NT2/D1 (cell line): Measurements from ENCODE around the gene AGMAT.

Experiments used
- SUZ12 ChIP-seq: IDR thresholded peaks from 2 replicates; pipeline ENCODE4 v1.6.1; 2011; ENCODE audit not compliant: insufficient read length, insufficient read depth; ENCODE audit errors: extremely low read depth
- YY1 ChIP-seq: IDR thresholded peaks from 2 replicates; pipeline ENCODE4 v1.6.1; 2011; ENCODE audit not compliant: insufficient read length, insufficient read depth

GRCh38 chr1:15538771-15539170 is 46.1 kb downstream of the AGMAT start:
- TF ChIP-seq YY1 (no peak), SUZ12 (no peak)
